ENCODE results near the gene MAP3K10.
A peak's percentile ranks its signal among the peaks of the same experiment; 100 is the strongest.
"Not testable (repeated sequence)": the region's sequence is repeated elsewhere in the genome, so short reads cannot be mapped to it uniquely, and the experiment has no call there.

MAP3K10 gene

DNA sequence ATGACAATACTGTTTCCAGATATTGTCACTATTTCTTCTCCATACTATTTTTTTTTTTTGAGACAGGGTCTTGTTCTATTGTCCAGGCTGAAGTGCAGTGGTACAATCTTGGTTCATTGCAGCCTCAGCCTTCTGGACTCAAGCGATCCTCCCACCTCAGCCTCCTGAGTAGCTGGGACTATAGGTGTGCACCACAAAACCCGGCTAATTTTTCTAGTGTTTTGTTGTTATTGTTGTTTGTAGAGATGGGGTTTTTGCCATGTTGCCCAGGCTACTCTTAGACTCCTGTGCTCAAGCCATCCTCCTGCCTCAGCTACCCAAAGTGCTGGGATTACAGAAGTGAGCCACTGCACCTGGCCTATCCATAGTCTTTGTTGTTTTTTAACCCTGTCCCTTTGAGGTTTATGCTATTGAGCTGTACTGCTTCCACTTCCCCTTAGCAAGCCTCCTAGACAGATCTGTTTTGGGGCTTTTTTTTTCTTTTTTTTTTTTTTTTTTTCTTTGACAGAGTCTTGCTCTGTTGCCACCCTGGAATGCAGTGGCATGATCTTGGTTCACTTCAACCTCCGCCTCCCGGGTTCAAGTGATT is 27.6 kb upstream of the MAP3K10 start:
- ATAC-seq (no peak), DNase-seq (ENCODE audit: low spot score in 2 of 2) (no peak)
- no peak overlapping the region for H3K4me3 Mint-ChIP-seq
- peak overlapping the region; percentile 85 for H3K27ac Mint-ChIP-seq
- H3K36me3 Mint-ChIP-seq: peaks cover 14% of the 10 kb centered on the region
- H3K9me3 Mint-ChIP-seq: no peaks in the 10 kb centered on the region
- H3K4me1 Mint-ChIP-seq: peaks cover 15% of the 10 kb centered on the region

DNA sequence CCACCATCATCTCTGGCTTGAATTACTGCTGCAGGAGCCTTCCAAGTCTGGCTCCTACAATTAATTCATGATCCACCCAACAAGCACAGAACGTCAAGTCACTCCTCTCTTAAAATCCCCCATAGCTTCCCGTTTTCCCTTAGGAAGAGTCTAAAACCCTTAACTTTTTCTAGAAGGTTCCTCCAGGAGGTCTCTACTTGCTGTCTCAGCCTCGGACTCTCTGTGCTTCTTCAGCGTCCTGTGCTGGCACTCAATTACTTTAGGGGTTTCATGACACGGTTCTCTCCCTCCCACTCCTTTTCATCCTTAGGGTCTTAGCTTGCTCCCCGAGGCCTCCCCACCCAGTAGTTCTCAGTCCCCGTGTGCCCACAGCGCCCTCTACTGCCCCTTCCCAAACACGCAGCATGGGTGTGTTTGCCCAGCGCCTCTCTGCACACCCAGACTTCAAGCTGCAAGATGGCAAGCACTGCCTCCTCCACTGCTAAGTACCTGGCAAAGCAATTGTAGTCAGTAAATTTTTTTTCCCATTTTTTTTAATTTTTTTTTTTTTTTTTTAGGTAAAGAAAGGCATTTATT is 25.8 kb upstream of the MAP3K10 start:
- Mint-ChIP-seq H3K4me1 (peaks cover 15% of the 10 kb centered on the region), H3K36me3 (peaks cover 14% of the 10 kb centered on the region), H3K4me3 (no peak overlapping the region), H3K9me3 (no peaks in the 10 kb centered on the region), H3K27ac (peak overlapping the region; percentile 30)
- peak; percentile 76 for ATAC-seq
- peak; percentile 61 to 84 for DNase-seq (ENCODE audit: low spot score in 2 of 2)

GRCh38 chr19:40169482-40170302 is 21.5 kb upstream of the MAP3K10 start:
- not testable (repeated sequence) for H3K4me3 Mint-ChIP-seq; H3K36me3 Mint-ChIP-seq; H3K4me1 Mint-ChIP-seq; ATAC-seq; DNase-seq (ENCODE audit: low spot score in 2 of 2); H3K9me3 Mint-ChIP-seq; H3K27ac Mint-ChIP-seq

DNA sequence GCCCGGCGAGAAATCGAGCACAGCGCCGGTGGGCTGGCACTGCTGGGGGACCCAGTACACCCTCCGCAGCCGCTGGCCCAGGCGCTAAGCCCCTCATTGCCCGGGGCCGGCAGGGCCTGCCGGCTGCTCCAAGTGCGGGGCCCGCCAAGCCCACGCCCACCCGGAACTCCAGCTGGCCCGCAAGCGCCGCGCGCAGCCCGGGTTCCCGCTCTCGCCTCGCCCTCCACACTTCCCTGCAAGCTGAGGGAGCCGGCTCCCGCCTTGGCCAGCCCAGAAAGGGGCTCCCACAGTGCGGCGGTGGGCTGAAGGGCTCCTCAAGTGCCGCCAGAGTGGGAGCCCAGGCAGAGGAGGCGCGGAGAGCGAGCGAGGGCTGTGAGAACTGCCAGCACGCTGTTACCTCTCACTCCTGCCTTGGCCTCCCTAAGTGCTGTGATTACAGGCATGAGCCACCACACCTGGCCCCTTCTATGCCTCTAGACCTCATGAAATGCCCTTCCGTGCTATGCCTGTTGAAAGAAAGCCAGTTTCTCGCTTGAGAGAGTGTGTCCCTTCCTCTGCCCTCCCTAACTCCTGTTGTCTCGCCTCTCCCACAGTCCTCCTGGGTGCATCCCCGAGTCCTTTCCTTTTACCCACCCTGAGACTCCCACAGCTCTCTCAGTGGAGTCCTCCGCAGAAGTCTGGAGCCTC is 20.8 kb upstream of the MAP3K10 start:
- H3K4me1 Mint-ChIP-seq; H3K36me3 Mint-ChIP-seq; H3K27ac Mint-ChIP-seq; H3K4me3 Mint-ChIP-seq; H3K9me3 Mint-ChIP-seq; DNase-seq (ENCODE audit: low spot score in 2 of 2); ATAC-seq: not testable (repeated sequence)

DNA sequence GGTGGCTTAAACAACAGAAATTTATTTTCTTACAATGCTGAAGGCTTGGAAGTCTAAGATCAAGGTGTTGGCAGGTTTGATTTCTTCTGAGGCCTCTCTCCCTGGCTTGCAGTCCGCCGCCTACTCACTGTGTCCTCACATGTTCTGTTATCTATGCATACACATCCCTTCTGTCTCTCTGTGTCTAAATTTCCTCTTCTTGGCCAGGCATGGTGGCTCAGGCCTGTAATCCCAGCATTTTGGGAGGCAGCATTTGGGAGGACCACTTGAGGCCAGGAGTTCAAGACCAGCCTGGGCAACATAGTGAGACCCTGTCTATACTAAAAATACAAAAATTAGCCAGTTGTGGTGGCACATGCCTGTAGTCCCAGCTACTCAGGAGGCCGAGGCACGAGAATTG is 19.9 kb upstream of the MAP3K10 start:
- not testable (repeated sequence) for H3K36me3 Mint-ChIP-seq; DNase-seq (ENCODE audit: low spot score in 2 of 2); H3K4me3 Mint-ChIP-seq; H3K9me3 Mint-ChIP-seq; H3K27ac Mint-ChIP-seq; H3K4me1 Mint-ChIP-seq; ATAC-seq

GRCh38 chr19:40174092-40174491 is 17.1 kb upstream of the MAP3K10 start:
- ATAC-seq (no peak), DNase-seq (ENCODE audit: low spot score in 2 of 2) (no peak)
- H3K4me1 Mint-ChIP-seq: no peaks in the 10 kb centered on the region
- no peak overlapping the region for H3K27ac Mint-ChIP-seq
- H3K36me3 Mint-ChIP-seq: no peaks in the 10 kb centered on the region
- H3K4me3 Mint-ChIP-seq: no peak overlapping the region
- no peaks in the 10 kb centered on the region for H3K9me3 Mint-ChIP-seq

- H3K27ac Mint-ChIP-seq: no peak overlapping the region
- no peaks in the 10 kb centered on the region for H3K9me3 Mint-ChIP-seq
- no peaks in the 10 kb centered on the region for H3K36me3 Mint-ChIP-seq
- H3K4me1 Mint-ChIP-seq: peaks cover 4% of the 10 kb centered on the region
- DNase-seq (ENCODE audit: low spot score in 2 of 2) (no peak), ATAC-seq (no peak)
- H3K4me3 Mint-ChIP-seq: no peak overlapping the region
These were observed 15.4 kb upstream of the MAP3K10 start for GRCh38 chr19:40175820-40176219.

- peaks cover 4% of the 10 kb centered on the region for H3K4me1 Mint-ChIP-seq
- no peak overlapping the region for H3K4me3 Mint-ChIP-seq
- DNase-seq (ENCODE audit: low spot score in 2 of 2): no peak
- H3K36me3 Mint-ChIP-seq: no peaks in the 10 kb centered on the region
- no peak for ATAC-seq
- no peaks in the 10 kb centered on the region for H3K9me3 Mint-ChIP-seq
- H3K27ac Mint-ChIP-seq: no peak overlapping the region
These were observed 13.7 kb upstream of the MAP3K10 start for GRCh38 chr19:40177286-40178070.

- ATAC-seq: no peak
- DNase-seq (ENCODE audit: low spot score in 2 of 2): no peak
- no peak overlapping the region for H3K27ac Mint-ChIP-seq
- no peaks in the 10 kb centered on the region for H3K9me3 Mint-ChIP-seq
- no peaks in the 10 kb centered on the region for H3K36me3 Mint-ChIP-seq
- H3K4me1 Mint-ChIP-seq: peaks cover 4% of the 10 kb centered on the region
- H3K4me3 Mint-ChIP-seq: no peak overlapping the region
These were observed 12.5 kb upstream of the MAP3K10 start for GRCh38 chr19:40178756-40179155.

DNA sequence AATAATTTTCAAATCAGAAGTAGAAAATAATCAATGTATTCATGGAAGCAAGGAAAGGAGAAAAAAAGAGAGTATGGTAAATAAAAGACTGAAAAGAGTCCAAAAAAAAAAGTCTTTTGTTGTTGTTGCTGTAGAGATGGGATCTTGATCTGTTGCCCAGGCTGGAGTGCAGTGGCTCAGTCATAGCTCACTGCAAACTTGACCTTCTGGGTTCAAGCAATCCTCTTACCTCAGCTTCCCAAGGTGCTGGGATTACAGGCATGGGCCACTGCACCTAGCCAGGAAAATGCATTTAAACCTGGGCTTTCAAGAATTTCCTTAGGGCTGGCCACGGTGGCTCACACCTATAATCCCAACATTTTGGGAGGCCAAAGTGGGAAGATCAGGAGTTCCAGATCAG is 7.0 kb upstream of the MAP3K10 start:
- Mint-ChIP-seq H3K4me1 (peaks cover 4% of the 10 kb centered on the region), H3K36me3 (no peaks in the 10 kb centered on the region), H3K4me3 (no peak overlapping the region), H3K27ac (no peak overlapping the region), H3K9me3 (no peaks in the 10 kb centered on the region)
- ATAC-seq (no peak), DNase-seq (ENCODE audit: low spot score in 2 of 2) (no peak)

GRCh38 chr19:40191836-40192646 is 815 bp downstream of the MAP3K10 start:
- peak overlapping the region; percentile 80 for H3K4me3 Mint-ChIP-seq
- H3K4me1 Mint-ChIP-seq: peaks cover 38% of the 10 kb centered on the region
- peaks cover 7% of the 10 kb centered on the region for H3K36me3 Mint-ChIP-seq
- peak; percentile 19 to 58 for DNase-seq (ENCODE audit: low spot score in 2 of 2)
- H3K9me3 Mint-ChIP-seq: no peaks in the 10 kb centered on the region
- ATAC-seq: peak; percentile 2
- no peak overlapping the region for H3K27ac Mint-ChIP-seq

GRCh38 chr19:40192758-40193586 is 1.7 kb downstream of the MAP3K10 start:
- Mint-ChIP-seq H3K9me3 (no peaks in the 10 kb centered on the region), H3K4me1 (peaks cover 38% of the 10 kb centered on the region), H3K4me3 (peak overlapping the region; percentile 80), H3K36me3 (peaks cover 7% of the 10 kb centered on the region), H3K27ac (no peak overlapping the region)
- ATAC-seq: no peak
- DNase-seq (ENCODE audit: low spot score in 2 of 2): no peak

DNA sequence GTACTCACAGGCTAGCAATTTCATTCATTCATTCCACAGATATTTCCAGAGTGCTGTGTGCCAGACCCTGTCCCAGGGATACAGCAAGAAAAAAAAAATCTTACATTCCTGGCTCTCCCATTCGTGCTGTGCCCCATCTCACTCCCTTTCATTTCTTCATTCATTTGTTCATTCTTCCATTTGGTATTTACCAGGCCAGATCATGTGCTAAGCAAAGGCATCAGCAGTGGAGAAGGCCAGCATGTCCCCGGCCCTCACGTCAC is 2.3 kb downstream of the MAP3K10 start:
- Mint-ChIP-seq H3K4me1 (peaks cover 38% of the 10 kb centered on the region), H3K9me3 (no peaks in the 10 kb centered on the region), H3K27ac (no peak overlapping the region), H3K36me3 (peaks cover 7% of the 10 kb centered on the region), H3K4me3 (peak overlapping the region; percentile 0)
- DNase-seq (ENCODE audit: low spot score in 2 of 2) (no peak), ATAC-seq (no peak)

Data from stimulated activated effector memory CD8-positive, alpha-beta T cell treated with anti-CD3 and anti-CD28 coated beads, Interleukin-12 subunit alpha, Interleukin-12 subunit beta, amount 100 ng/mL, for 72 hours (primary cell).